ENCODE measurements around the gene EXOC3L2.

EXOC3L2 gene

DNA sequence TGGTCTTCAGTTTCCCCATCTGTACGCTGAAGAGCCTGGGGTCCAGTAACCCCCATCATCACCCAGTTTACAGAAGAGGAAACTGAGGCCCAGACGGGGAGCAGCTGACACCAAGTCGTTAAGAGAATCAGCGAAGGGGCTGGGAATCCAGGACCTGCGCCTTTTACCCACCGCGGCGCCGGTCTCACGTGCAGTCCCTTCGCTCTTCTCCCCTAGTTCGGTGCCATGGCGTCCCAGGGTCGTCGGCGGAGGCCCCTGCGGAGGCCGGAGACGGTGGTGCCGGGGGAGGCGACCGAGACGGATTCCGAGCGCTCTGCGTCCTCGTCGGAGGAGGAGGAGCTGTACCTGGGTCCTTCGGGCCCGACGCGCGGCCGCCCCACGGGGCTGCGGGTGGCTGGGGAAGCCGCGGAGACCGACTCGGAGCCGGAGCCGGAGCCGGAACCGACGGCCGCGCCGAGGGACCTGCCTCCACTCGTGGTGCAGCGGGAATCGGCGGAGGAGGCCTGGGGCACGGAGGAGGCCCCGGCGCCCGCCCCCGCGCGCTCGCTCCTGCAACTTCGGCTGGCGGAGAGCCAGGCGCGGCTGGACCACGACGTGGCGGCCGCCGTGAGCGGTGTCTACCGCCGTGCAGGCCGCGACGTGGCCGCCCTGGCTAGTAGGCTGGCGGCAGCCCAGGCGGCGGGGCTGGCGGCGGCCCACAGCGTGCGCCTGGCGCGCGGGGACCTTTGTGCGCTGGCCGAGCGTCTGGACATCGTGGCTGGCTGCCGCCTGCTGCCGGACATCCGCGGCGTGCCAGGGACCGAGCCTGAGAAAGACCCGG lies 65.9 kb downstream of the EXOC3L2 start:
- peak overlapping the region; percentile 84 for H3K4me3 ChIP-seq (ENCODE audit: low read depth, low read length)
- TF ChIP-seq, protein P1, sequence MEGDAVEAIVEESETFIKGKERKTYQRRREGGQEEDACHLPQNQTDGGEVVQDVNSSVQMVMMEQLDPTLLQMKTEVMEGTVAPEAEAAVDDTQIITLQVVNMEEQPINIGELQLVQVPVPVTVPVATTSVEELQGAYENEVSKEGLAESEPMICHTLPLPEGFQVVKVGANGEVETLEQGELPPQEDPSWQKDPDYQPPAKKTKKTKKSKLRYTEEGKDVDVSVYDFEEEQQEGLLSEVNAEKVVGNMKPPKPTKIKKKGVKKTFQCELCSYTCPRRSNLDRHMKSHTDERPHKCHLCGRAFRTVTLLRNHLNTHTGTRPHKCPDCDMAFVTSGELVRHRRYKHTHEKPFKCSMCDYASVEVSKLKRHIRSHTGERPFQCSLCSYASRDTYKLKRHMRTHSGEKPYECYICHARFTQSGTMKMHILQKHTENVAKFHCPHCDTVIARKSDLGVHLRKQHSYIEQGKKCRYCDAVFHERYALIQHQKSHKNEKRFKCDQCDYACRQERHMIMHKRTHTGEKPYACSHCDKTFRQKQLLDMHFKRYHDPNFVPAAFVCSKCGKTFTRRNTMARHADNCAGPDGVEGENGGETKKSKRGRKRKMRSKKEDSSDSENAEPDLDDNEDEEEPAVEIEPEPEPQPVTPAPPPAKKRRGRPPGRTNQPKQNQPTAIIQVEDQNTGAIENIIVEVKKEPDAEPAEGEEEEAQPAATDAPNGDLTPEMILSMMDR (IDR thresholded peaks at IDR 0.05; ENCODE audit: low read depth, low read length) = no peak

DNA sequence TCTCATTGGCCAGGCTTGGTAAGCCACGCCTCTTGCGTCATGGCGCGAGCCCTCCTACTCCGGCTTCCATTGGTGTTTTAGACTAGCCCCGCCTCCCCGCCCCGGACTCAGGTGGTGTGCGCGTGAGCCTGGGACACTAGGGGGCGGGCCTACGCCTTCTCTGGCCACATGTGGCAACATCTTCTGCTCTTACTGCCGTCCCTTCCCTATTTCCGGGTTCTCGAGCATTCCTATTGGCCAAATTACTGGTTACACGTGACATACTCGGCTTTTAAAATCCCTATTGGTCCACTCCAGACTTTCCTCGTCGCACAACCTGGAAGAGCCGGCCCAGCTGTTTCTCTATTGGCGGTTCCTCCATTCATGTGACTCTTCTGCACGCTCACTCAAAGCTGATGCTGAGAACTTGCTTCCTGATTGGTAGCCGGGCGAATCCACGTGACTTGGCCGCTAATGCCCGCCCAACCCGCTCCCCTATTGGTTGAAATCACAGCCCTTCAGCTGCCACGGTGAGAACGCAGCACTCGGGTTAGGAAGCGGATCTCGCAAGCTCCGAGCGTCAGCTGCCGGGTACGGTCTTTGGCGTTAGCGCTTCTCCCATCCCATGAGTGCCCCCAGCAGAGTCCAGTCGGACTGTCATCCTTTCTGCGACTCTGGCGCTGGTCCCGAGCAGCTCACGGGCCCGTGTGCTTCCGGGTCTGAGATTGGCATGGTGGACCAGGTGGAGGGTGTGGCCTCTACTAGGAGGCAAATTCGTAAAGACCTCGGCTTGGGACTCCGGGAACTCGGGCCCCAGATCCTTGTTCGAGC lies 66.7 kb downstream of the EXOC3L2 start, which contains the start of gene BLOC1S3:
Gene BLOC1S3, plus strand, starts transcription at position 523 of the 810 bp plus-strand sequence. CDS start 513 bp downstream, outside the sequence.
- TF ChIP-seq, protein P1 (IDR thresholded peaks at IDR 0.05; ENCODE audit: low read depth, low read length) = no peak
- H3K4me3 ChIP-seq (ENCODE audit: low read depth, low read length) = peak within 1 kb of the TSS; percentile 84

DNA sequence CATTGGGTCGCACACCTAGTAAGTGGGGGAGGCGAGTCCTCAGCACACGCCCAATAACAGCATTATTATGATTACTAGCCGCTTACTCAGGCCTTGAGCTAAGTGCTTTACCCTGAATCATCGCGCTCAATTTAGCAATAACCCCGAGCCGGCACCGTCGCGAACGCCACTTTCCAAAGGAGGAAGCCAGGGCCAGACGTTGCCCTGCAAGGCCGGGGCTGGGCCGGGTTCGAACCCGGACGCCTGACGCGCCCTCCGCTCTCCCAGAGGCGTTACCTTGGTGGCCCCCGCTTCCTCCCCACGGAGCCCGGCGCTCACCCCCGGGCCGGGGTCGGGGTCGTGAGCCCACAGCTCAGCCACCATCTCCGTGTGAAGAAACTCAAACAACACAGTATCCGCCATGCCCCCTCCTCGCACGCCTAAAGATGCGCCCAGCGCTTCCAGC lies 67.4 kb downstream of the EXOC3L2 start, which contains the start of gene TRAPPC6A:
Gene TRAPPC6A, minus strand, starts transcription at position 421 of the 445 bp plus-strand sequence. Its CDS starts 19 bp downstream, at position 402.
- TF ChIP-seq, protein P1 (IDR thresholded peaks at IDR 0.05; ENCODE audit: low read depth, low read length) = no peak
- H3K4me3 ChIP-seq (ENCODE audit: low read depth, low read length) = peak within 1 kb of the TSS; percentile 84

DNA sequence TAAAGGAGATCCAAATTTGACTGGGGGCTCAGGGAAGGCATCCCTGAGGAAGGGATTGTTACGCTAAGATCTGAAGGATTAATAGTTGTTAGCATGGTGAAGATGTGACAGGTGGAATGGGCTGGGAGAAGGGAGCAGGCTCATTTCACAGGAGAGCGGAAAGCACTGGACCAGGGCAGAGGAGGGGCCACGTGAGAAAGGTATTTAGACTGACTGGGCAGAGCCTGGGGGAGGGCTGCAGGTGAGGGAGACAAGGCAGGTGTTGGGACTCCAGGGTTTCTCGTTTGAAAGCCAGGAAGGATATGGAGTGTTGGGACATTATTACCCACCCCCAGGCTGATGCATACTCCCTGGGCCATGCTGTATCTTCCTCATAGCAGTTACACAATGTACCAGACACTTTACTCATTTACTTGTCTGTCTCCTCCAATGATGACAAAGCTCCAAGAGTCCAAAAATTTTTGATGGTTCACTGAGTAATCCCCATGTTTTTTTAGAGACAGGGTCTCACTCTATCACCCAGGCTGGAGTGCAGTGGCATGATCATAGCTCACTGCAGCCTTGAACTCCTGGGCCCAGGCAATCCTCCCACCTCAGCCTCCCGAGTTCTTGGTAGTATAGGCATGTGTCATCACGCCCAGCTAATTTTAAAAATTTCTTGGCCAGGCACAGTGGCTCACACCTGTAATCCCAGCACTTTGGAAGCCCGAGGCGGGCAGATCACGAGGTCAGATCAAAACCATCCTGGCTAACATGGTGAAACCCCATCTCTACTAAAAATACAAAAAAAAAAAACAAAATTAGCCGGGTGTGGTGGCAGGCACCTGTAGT lies 69.5 kb downstream of the EXOC3L2 start:
- TF ChIP-seq, protein P1 (IDR thresholded peaks at IDR 0.05; ENCODE audit: low read depth, low read length) = no peak
- H3K4me3 ChIP-seq (ENCODE audit: low read depth, low read length) = no peak overlapping the region

DNA sequence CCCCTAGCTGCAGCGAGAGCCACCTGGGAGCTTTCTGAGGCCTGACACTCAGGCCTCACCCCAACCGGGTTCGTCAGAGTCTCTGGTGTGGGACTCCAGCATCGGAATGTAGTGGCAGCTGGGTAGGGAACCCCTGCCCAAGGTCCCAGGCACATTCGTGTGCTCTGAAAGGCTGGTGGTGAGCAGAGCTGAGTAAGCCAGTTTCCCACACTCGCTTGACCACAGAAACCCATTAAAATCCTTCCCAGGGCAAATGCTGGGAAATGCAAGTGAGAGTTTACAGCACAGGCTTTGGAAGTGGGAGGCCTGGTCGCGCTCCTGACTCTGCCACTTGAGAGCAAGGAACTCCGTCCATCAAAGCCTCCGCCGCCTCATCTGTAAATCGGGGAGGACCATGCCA lies 71.4 kb downstream of the EXOC3L2 start:
- TF ChIP-seq, protein P1 (IDR thresholded peaks at IDR 0.05; ENCODE audit: low read depth, low read length) = no peak
- no peak overlapping the region for H3K4me3 ChIP-seq (ENCODE audit: low read depth, low read length)

DNA sequence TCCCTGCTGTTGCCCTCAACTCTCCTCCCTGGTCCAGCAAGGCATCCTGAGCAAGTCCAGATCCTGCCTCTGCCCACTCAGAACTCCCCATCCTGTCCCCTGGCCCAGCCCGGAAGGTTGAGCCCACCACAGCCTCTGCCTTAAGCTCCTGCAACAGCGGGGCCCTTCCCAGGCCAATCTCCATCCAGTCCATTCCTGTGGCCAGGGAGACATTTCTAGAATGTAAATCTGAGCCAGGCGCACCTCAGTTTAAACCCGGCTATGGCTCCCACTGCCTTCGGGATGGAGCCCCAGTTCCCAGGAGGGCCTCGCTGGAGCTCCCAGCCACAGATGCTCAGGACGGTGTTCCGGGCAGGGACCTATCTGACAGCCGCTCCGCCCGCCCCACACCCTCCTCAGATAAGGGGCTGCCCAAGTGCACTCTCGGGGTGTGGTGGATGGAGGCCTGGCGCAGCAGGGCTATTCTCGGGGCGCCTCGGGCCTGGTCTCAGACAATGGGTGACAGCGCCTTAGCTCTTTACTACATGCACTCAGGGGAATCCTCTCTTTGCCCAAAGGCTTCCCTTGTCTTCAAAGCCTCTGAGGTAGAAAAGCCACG lies 72.5 kb downstream of the EXOC3L2 start:
- TF ChIP-seq, protein P1 (IDR thresholded peaks at IDR 0.05; ENCODE audit: low read depth, low read length) = no peak
- H3K4me3 ChIP-seq (ENCODE audit: low read depth, low read length) = no peak overlapping the region

Data from WI38 (cell line).